ENCODE data around the gene NPIPA3. TPM values are rescaled to one million over a fixed set of nuclear protein-coding genes. Genes with fewer than 3 reads are reported as not detected.

The NPIPA3 gene
- total RNA-seq, 1 experiment from 2014 or later = not detected

Other genes starting within 250 kb of the NPIPA3 start
- gene PARN, start 73.2 kb upstream of the NPIPA3 start, total RNA-seq (2014; rRNA removed; shearing (Covaris generic); ENCODE audit: low replicate concordance) = 51.1 and 90.9 TPM in 2 replicates
- gene BFAR, start 70.5 kb upstream of the NPIPA3 start, total RNA-seq (2014; rRNA removed; shearing (Covaris generic); ENCODE audit: low replicate concordance) = 45.5 and 55.8 TPM in 2 replicates
- gene PLA2G10, start 9.1 kb upstream of the NPIPA3 start, total RNA-seq (2014; rRNA removed; shearing (Covaris generic); ENCODE audit: low replicate concordance) = not detected in 2 replicates
- gene NPIPA2, start 39.1 kb downstream of the NPIPA3 start, total RNA-seq (2014; rRNA removed; shearing (Covaris generic); ENCODE audit: low replicate concordance) = not detected in 2 replicates
- 45.3 and 48.8 TPM in 2 replicates for gene NOMO1, start 130.3 kb downstream of the NPIPA3 start, total RNA-seq (2014; rRNA removed; shearing (Covaris generic); ENCODE audit: low replicate concordance)
- 44.0 and 74.1 TPM in 2 replicates for gene NPIPA1, start 234.0 kb downstream of the NPIPA3 start, total RNA-seq (2014; rRNA removed; shearing (Covaris generic); ENCODE audit: low replicate concordance)